NCI-H345 treated with DMSO at 0.1 percent for 48 hours (cell line): ENCODE data around the gene METTL13.

Source experiments
- DNase-seq: peaks from one replicate; lab custom pipeline; 2025; ENCODE audit not compliant: unreplicated experiment; lab: John Stamatoyannopoulos, UW

Gene METTL13

DNA sequence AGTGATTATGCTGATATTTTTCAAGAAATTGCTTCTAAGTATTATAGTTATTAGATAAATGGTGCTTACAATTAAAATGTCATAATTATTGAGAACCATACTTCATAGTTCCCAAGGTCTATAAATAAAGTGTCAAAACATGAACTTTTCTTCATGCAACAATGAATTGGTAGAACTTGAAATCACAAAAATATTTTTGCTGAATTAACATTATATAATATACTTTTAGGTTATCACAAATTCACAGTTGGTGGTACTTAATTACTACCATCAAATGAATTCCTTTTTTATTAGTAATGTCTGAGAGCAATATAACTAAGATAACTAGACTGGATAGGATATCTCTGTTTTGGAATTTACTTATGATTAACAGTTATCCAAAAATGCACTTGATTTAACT is 64.5 kb downstream of the METTL13 start:
- no peak for DNase-seq
